Measurements from ENCODE around the gene TSPAN11.

TSPAN11 gene

GRCh38 chr12:30911207-30911606 is 15.3 kb upstream of the TSPAN11 start:
- no peak for DNase-seq (ENCODE audit: low read depth)

GRCh38 chr12:30913323-30913722 is 13.2 kb upstream of the TSPAN11 start:
- no peak for DNase-seq (ENCODE audit: low read depth)

DNA sequence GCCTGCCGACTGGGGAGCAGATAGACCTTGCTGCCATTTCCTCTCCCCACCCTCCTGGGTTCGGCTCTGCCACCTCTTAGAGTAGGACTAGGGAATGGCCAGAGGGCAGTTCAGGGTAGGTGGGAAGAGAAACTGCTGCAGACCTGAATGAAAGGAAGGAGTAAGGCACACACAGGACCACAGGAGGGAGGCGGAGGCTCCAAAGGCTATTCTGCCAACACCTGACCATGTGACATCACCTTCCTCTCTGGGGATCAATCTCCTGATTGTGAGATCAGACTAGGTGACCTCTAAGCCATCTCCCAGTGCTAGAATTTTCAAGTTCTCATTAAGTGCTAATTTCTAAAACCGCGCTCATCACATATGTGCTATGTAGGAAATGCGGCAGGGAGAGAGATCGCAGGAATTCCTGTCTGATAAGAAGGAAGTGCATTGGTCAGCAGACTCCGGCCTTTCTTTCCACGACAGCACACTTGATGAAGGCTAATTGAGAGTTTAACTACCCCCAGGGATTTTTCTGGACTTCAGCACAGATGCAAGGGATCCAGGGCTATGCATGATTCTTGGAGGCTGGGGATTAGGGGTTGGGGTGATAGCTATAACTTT is 11.5 kb upstream of the TSPAN11 start:
- DNase-seq (ENCODE audit: low read depth): no peak

DNA sequence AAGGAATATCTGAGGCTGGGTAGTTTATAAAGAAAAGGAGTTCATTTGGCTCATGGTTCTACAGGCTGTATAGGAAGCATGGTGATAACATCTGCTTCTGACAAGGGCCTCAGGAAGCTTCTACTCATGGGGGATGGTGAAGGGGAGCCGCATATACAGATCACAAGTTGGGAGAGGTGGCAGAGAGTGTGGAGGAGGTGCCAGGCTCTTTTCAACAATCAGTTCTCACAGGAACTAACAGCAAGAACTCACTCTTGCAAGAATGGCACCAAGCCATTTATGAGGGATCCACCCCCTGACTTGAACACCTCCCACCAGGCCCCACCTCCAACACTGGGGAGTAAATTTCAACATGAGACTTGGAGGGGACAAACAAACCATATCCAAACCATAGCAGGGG is 3.5 kb upstream of the TSPAN11 start:
- DNase-seq (ENCODE audit: low read depth): no peak

- no peak for DNase-seq (ENCODE audit: low read depth)
Measured at GRCh38 chr12:30925607-30926242, 823 bp upstream of the TSPAN11 start.

GRCh38 chr12:30927222-30927611 is 669 bp downstream of the TSPAN11 start:
- DNase-seq (ENCODE audit: low read depth): no peak

- DNase-seq (ENCODE audit: low read depth): no peak
Measured at GRCh38 chr12:30928356-30929244, 2.1 kb downstream of the TSPAN11 start.

DNA sequence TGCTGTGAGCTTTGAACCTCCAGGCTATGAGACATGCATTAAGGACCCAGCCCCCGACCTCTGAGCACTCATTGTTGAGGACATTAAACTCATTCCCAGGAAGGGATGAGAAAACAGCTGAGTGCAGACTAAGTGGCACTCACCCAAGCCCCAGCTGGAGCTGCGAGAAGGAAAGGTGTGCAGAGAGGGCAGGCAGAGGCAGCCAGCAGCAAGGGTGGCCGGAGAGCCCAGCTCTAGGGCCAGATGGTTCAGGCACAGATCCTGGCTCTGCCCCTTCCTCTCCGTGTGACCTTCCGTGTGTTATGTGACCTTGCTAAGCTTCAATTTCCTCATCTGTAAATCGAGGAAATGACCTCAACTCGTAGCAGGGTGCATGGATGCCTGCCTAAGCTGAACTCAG is 3.7 kb downstream of the TSPAN11 start:
- no peak for DNase-seq (ENCODE audit: low read depth)

DNA sequence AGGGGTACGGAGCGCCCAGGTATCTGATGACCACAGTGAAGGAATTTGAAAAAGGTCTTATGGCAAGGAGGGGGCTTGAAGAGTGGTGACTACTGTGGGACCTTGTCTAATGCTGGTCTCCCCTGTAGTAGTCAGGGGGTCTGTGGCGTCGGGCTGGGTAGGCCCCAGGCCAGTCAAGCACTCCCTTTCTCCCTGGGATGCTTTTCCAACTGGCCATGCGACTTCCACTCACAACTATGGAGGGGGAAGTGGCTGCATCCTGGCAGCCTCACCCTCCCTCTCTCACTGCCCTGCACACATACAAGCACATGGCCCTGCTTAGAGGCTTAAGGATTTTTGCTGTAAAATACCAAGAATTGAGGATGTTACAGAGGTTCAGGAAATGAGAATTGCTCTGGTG is 4.1 kb downstream of the TSPAN11 start:
- no peak for DNase-seq (ENCODE audit: low read depth)

DNA sequence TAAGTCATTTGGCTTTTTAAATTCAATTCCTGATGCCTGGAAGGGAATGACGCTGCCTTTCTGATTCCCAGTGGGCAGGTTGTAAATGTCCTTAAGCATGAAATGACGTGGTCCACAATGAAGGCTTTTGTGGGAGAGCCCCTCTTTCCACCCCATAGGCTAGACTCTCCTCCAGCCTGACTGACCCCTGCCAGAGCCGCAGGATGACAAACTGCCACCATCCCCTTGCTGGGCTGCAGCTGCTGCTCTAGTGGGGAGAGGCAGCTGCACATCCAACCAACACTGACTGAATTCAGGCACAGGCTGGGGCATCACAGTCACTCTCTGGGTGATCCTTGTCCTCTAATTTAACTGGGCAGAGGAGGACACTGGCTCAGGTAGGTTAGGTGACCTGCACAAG is 6.3 kb downstream of the TSPAN11 start:
- no peak for DNase-seq (ENCODE audit: low read depth)

DNA sequence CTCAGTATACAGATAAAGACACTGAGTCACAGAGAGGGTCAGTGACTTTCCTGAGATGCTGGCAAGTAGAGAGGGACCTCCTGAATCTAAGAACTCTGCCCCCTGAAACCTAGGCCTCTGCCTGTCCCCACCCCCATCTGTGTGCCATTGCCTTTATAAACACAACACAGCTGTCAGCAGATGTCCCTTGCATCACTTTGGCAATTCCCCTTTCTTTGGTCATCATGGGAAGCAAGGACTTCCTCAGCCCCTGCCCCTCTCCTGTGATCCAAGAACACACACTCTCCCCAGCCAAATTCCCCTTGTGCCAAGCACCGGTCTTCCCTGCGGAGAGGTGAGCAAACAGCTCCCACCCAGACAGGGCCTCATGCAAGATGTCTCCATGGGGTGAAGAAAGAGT is 8.3 kb downstream of the TSPAN11 start:
- no peak for DNase-seq (ENCODE audit: low read depth)

GRCh38 chr12:30936036-30936435 is 9.5 kb downstream of the TSPAN11 start:
- DNase-seq (ENCODE audit: low read depth): no peak

DNA sequence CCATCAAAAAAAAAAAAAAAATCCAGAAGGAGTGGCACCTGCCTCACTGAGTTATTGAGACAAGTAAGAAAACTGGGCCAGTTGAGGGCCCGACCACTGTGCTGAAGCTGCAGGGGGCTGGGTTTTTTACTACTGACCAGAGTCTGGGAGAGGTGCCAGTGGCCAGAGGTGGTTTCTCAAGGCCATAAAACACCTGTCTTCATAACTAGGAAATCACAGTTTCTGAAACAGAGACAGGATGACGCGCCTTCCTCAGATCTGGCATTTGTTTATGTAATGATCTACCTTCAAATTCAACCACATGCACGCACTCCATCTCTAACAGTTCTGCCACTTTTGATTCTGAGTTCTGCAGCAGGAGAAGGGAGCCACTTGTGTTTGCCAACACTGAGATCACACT is 12.7 kb downstream of the TSPAN11 start:
- no peak for DNase-seq (ENCODE audit: low read depth)

DNA sequence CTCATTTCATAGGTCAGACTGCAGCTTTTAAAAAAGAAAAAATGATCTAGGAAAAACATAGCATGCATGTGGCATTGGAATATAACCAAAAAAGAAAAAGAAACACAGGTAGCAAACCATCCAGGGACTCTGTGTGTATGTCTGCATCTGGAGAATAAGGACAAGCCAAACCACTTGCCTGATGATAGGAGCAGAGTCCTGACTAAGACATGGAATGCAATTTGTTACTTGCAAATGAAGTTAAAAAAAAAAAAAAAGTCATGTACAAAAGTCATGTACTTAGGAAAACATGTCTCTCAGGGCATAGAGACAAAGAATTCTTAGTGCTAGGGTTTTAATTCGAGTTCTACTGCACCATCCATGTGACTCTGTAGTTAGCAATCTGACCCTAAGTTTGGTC is 15.9 kb downstream of the TSPAN11 start:
- no peak for DNase-seq (ENCODE audit: low read depth)

- no peak for DNase-seq (ENCODE audit: low read depth)
Measured at GRCh38 chr12:30942936-30943335, 16.4 kb downstream of the TSPAN11 start.

GRCh38 chr12:30945443-30946164 is 19.1 kb downstream of the TSPAN11 start:
- no peak for DNase-seq (ENCODE audit: low read depth)

GRCh38 chr12:30952015-30952414 is 25.5 kb downstream of the TSPAN11 start:
- DNase-seq (ENCODE audit: low read depth): no peak

- no peak for DNase-seq (ENCODE audit: low read depth)
Measured at GRCh38 chr12:30953257-30953656, 26.7 kb downstream of the TSPAN11 start.

DNA sequence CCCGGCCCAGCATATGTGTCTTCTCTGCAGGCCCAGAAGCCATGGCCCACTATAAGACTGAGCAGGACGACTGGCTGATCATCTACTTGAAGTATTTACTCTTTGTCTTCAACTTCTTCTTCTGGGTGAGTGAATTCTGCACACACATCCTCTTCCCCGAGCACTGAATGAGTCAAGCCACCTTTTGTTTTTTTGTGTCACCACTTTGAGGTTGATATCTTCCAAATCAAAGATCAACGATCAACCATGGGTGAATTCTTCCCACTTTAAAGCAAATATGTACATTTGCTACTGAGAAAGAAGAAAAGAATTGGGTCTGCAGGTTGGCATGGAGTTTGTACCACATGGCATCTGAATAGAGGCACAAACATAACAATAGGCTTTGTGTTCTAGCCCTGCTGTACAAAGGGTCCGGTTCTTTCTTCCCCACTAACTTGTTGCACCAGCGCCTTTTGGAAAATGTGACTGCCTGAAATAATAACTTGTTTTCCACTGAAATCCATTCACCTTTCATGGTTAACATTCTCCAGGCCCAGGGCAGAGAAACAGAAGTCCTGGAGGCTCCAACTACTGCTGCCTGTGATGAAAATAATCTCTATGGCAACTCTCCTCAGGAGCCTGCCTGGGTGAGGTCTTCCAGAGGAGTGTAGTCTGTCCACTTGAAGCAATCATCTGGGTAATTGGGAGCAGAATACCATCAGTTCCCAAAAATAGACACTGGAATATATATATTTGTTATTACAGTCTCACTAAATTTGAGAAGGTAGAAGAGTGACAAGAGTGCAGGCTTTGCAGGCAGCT is 27.6 kb downstream of the TSPAN11 start:
- no peak for DNase-seq (ENCODE audit: low read depth)

- DNase-seq (ENCODE audit: low read depth): no peak
Measured at GRCh38 chr12:30955214-30955613, 28.7 kb downstream of the TSPAN11 start.

- DNase-seq (ENCODE audit: low read depth): no peak
Measured at GRCh38 chr12:30959110-30959710, 32.7 kb downstream of the TSPAN11 start.
